Left ventricle myocardium inferior (tissue), 1 donor: ENCODE results near the gene MED16. TPM values are rescaled to one million over a fixed set of nuclear protein-coding genes. Genes with fewer than 3 reads are reported as not detected.
"Not testable (repeated sequence)": the region's sequence is repeated elsewhere in the genome, so short reads cannot be mapped to it uniquely, and the experiment has no call there.

Source experiments
- DNase-seq: peaks from one replicate; pipeline ENCODE4 v3.0.0-alpha.2; 2020
- H3K27ac ChIP-seq: fragments of 200-600 bp; replicated peaks from 2 replicates; pipeline ENCODE4 v1.8.0; 2021
- H3K27me3 ChIP-seq: fragments of 200-600 bp; 2 replicates; pipeline ENCODE4 v1.8.0; 2021; ENCODE audit warnings: low read depth
- H3K36me3 ChIP-seq: fragments of 200-600 bp; 2 replicates; pipeline ENCODE4 v1.8.0; 2021
- H3K4me1 ChIP-seq: fragments of 200-600 bp; 2 replicates; pipeline ENCODE4 v1.8.0; 2021
- H3K4me3 ChIP-seq: fragments of 200-600 bp; 2 replicates; pipeline ENCODE4 v1.8.0; 2021; ENCODE audit warnings: mild to moderate bottlenecking, moderate library complexity
- H3K9me3 ChIP-seq: fragments of 200-600 bp; replicated peaks from 2 replicates; pipeline ENCODE4 v1.8.0; 2021
- CTCF ChIP-seq: fragments of 200-600 bp; IDR thresholded peaks from 2 replicates; pipeline ENCODE4 v1.8.0; 2021; ENCODE audit warnings: antibody characterized with exemption, mild to moderate bottlenecking, borderline replicate concordance
- intact Hi-C: fragments of 100-400 bp; cut with micrococcal nuclease; formaldehyde crosslinking; loops from one replicate; pipeline ENCODE4 v1.11.0; 2022
- total RNA-seq: library from RNA; stranded (reverse); fragmentation: NEBNext Ultra II Directional; extraction: Animal tissue kit (Norgen Biotek cat#: 25700); gene quantifications from one replicate; pipeline ENCODE4 v1.2.1, GENCODE V29; 2021
- donor health status: DM: no; HTN: yes; CAD: no; lungs with severe emphysema.

MED16 gene
- total RNA-seq, 1 donor from 2014 or later, result 19.4 TPM

GRCh38 chr19:882871-883497 is 10.0 kb downstream of the MED16 start:
- no peak overlapping the region for H3K4me3 ChIP-seq
- no peaks in the 10 kb centered on the region for H3K9me3 ChIP-seq
- no peak for TF ChIP-seq CTCF
- intact Hi-C loops, result no loop called here
- no peak overlapping the region for H3K27ac ChIP-seq
- DNase-seq, result no peak
- H3K4me1 ChIP-seq, result no peaks in the 10 kb centered on the region
- peaks cover 79% of the 10 kb centered on the region for H3K36me3 ChIP-seq
- no peaks in the 10 kb centered on the region for H3K27me3 ChIP-seq

GRCh38 chr19:881385-882071 is 11.5 kb downstream of the MED16 start:
- Histone ChIP-seq H3K36me3 (peaks cover 72% of the 10 kb centered on the region), H3K9me3 (no peaks in the 10 kb centered on the region), H3K4me1 (no peaks in the 10 kb centered on the region), H3K27ac (no peak overlapping the region), H3K27me3 (no peaks in the 10 kb centered on the region), H3K4me3 (no peak overlapping the region)
- no peak for DNase-seq
- no peak for TF ChIP-seq CTCF
- intact Hi-C loops, result no loop called here

- Histone ChIP-seq H3K4me3 (no peak overlapping the region), H3K36me3 (peaks cover 64% of the 10 kb centered on the region)
- intact Hi-C loops, result no loop called here
Observed at GRCh38 chr19:879711-880438, 13.1 kb downstream of the MED16 start.

GRCh38 chr19:878751-879561 is 14.0 kb downstream of the MED16 start:
- H3K36me3 ChIP-seq, result peaks cover 62% of the 10 kb centered on the region
- DNase-seq, H3K9me3 ChIP-seq: not testable (repeated sequence)

More at GRCh38 chr19:879711-880438, 13.1 kb downstream of the MED16 start:
- H3K9me3 ChIP-seq, result no peaks in the 10 kb centered on the region
- DNase-seq, result no peak
- H3K27ac ChIP-seq, result no peak overlapping the region
- no peaks in the 10 kb centered on the region for H3K27me3 ChIP-seq
- TF ChIP-seq CTCF, result no peak
- H3K4me1 ChIP-seq, result no peaks in the 10 kb centered on the region

GRCh38 chr19:877992-878660 is 14.9 kb downstream of the MED16 start:
- H3K4me3 ChIP-seq, H3K27me3 ChIP-seq, DNase-seq, H3K27ac ChIP-seq, intact Hi-C loops, H3K9me3 ChIP-seq, H3K4me1 ChIP-seq: not testable (repeated sequence)
- H3K36me3 ChIP-seq, result peaks cover 60% of the 10 kb centered on the region

More at GRCh38 chr19:878751-879561, 14.0 kb downstream of the MED16 start:
- H3K4me3 ChIP-seq, H3K27me3 ChIP-seq, H3K27ac ChIP-seq, intact Hi-C loops, H3K4me1 ChIP-seq: not testable (repeated sequence)
